GM23338 (cell line): Measurements from ENCODE around the gene ABCA12.

ENCODE experiments used
- CREB1 ChIP-seq: fragments of 250-450 bp; sonication (Bioruptor Pico); IDR thresholded peaks from 2 replicates; pipeline ENCODE4 v1.5.0; 2020; ENCODE audit warnings: low read depth, mild to moderate bottlenecking, moderate library complexity
- EZH2 ChIP-seq: fragments of 200-600 bp; sonication (generic); IDR thresholded peaks from one replicate; pipeline ENCODE4 v1.8.0; 2017; ENCODE audit warnings: antibody characterized with exemption, mild to moderate bottlenecking, low read depth; ENCODE audit not compliant: unreplicated experiment
- EZH2phosphoT487 ChIP-seq: fragments of 200-600 bp; sonication (generic); IDR thresholded peaks from one replicate; pipeline ENCODE4 v1.8.1; 2018; ENCODE audit warnings: antibody characterized with exemption; ENCODE audit not compliant: unreplicated experiment
- JUNB ChIP-seq: IDR thresholded peaks from one replicate; pipeline ENCODE4 v1.6.1; 2016; ENCODE audit warnings: antibody characterized with exemption; ENCODE audit not compliant: unreplicated experiment
- NANOG ChIP-seq: IDR thresholded peaks from 2 replicates; pipeline ENCODE4 v1.6.1; 2016; ENCODE audit warnings: antibody characterized with exemption, borderline replicate concordance
- POLR2AphosphoS5 ChIP-seq: IDR thresholded peaks from 2 replicates; pipeline ENCODE4 v1.6.1; 2016; ENCODE audit warnings: antibody characterized with exemption, low read depth
- REST ChIP-seq: IDR thresholded peaks from one replicate; pipeline ENCODE4 v1.6.1; 2018; ENCODE audit warnings: antibody characterized with exemption; ENCODE audit not compliant: unreplicated experiment
- ZNF114 ChIP-seq: fragments of 250-450 bp; sonication (Bioruptor Pico); IDR thresholded peaks from 2 replicates; pipeline ENCODE4 v1.5.0; 2020; ENCODE audit warnings: mild to moderate bottlenecking, moderate library complexity
- ZNF331 ChIP-seq: fragments of 250-450 bp; sonication (Bioruptor Pico); IDR thresholded peaks from 2 replicates; pipeline ENCODE4 v1.5.0; 2020; ENCODE audit warnings: low read depth, mild to moderate bottlenecking, moderate library complexity
- TF ChIP-seq, protein P1 (sequence below), 2 experiments: fragments of 200-600 bp in 1 of 2; sonication (generic) in 1 of 2; conservative IDR thresholded peaks; 2 replicates each; pipeline versions ENCODE4 v1.5.1 to v1.6.1; 2016 to 2017; ENCODE audit warnings: antibody characterized with exemption in 2 of 2, low read depth in 2 of 2, mild to moderate bottlenecking in 2 of 2, moderate library complexity in 1 of 2
- TF ChIP-seq, protein P2 (sequence below): fragments of 250-450 bp; sonication (Bioruptor Pico); IDR thresholded peaks from 2 replicates; pipeline ENCODE4 v1.5.0; 2020; ENCODE audit warnings: mild to moderate bottlenecking, moderate library complexity

- TF ChIP-seq REST (no peak), POLR2AphosphoS5 (no peak), EZH2 (no peak), CREB1 (CRISPR knock-in tag) (no peak), EZH2phosphoT487 (no peak), NANOG (no peak), JUNB (no peak), ZNF114 (CRISPR knock-in tag) (no peak), ZNF331 (no peak)
- TF ChIP-seq, protein P1, sequence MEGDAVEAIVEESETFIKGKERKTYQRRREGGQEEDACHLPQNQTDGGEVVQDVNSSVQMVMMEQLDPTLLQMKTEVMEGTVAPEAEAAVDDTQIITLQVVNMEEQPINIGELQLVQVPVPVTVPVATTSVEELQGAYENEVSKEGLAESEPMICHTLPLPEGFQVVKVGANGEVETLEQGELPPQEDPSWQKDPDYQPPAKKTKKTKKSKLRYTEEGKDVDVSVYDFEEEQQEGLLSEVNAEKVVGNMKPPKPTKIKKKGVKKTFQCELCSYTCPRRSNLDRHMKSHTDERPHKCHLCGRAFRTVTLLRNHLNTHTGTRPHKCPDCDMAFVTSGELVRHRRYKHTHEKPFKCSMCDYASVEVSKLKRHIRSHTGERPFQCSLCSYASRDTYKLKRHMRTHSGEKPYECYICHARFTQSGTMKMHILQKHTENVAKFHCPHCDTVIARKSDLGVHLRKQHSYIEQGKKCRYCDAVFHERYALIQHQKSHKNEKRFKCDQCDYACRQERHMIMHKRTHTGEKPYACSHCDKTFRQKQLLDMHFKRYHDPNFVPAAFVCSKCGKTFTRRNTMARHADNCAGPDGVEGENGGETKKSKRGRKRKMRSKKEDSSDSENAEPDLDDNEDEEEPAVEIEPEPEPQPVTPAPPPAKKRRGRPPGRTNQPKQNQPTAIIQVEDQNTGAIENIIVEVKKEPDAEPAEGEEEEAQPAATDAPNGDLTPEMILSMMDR (conservative IDR thresholded peaks at IDR 0.05; ENCODE audit: low read depth in 2 of 2): no peak
- TF ChIP-seq, protein P2, sequence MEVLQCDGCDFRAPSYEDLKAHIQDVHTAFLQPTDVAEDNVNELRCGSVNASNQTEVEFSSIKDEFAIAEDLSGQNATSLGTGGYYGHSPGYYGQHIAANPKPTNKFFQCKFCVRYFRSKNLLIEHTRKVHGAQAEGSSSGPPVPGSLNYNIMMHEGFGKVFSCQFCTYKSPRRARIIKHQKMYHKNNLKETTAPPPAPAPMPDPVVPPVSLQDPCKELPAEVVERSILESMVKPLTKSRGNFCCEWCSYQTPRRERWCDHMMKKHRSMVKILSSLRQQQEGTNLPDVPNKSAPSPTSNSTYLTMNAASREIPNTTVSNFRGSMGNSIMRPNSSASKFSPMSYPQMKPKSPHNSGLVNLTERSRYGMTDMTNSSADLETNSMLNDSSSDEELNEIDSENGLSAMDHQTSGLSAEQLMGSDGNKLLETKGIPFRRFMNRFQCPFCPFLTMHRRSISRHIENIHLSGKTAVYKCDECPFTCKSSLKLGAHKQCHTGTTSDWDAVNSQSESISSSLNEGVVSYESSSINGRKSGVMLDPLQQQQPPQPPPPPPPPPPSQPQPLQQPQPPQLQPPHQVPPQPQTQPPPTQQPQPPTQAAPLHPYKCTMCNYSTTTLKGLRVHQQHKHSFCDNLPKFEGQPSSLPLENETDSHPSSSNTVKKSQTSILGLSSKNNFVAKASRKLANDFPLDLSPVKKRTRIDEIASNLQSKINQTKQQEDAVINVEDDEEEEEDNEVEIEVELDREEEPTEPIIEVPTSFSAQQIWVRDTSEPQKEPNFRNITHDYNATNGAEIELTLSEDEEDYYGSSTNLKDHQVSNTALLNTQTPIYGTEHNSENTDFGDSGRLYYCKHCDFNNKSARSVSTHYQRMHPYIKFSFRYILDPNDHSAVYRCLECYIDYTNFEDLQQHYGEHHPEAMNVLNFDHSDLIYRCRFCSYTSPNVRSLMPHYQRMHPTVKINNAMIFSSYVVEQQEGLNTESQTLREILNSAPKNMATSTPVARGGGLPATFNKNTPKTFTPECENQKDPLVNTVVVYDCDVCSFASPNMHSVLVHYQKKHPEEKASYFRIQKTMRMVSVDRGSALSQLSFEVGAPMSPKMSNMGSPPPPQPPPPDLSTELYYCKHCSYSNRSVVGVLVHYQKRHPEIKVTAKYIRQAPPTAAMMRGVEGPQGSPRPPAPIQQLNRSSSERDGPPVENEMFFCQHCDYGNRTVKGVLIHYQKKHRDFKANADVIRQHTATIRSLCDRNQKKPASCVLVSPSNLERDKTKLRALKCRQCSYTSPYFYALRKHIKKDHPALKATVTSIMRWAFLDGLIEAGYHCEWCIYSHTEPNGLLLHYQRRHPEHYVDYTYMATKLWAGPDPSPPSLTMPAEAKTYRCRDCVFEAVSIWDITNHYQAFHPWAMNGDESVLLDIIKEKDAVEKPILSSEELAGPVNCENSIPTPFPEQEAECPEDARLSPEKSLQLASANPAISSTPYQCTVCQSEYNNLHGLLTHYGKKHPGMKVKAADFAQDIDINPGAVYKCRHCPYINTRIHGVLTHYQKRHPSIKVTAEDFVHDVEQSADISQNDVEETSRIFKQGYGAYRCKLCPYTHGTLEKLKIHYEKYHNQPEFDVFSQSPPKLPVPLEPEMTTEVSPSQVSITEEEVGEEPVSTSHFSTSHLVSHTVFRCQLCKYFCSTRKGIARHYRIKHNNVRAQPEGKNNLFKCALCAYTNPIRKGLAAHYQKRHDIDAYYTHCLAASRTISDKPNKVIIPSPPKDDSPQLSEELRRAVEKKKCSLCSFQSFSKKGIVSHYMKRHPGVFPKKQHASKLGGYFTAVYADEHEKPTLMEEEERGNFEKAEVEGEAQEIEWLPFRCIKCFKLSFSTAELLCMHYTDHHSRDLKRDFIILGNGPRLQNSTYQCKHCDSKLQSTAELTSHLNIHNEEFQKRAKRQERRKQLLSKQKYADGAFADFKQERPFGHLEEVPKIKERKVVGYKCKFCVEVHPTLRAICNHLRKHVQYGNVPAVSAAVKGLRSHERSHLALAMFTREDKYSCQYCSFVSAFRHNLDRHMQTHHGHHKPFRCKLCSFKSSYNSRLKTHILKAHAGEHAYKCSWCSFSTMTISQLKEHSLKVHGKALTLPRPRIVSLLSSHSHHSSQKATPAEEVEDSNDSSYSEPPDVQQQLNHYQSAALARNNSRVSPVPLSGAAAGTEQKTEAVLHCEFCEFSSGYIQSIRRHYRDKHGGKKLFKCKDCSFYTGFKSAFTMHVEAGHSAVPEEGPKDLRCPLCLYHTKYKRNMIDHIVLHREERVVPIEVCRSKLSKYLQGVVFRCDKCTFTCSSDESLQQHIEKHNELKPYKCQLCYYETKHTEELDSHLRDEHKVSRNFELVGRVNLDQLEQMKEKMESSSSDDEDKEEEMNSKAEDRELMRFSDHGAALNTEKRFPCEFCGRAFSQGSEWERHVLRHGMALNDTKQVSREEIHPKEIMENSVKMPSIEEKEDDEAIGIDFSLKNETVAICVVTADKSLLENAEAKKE (CRISPR knock-in tag): no peak
These were observed 107.1 kb downstream of the ABCA12 start for GRCh38 chr2:215031321-215031720.
